ENCODE results near the gene APLNR. TPM values are rescaled to one million over a fixed set of nuclear protein-coding genes. Genes with fewer than 3 reads are reported as not detected.

Gene APLNR
- total RNA-seq, 1 donor from 2014 or later = 1.6 TPM

DNA sequence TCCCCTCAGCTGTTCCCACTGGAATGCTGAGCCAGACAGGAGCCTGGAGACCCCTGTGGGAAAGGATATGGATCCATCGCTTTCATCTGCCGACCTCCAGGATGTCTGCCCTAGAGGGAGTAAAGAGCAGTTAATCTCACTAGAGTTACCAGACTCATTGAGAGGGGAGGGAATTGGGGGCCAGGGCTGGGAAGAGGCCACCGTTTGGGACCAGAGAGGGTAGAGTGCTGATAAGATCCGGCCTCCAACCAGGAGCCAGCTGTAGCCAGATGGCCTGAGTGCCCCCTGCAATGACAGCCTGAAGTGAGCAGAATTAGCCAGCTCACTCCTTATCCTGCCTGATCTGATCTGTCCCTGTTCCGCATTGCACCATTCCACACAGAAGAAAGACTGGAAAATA, 3.7 kb upstream of the APLNR start:
- Histone ChIP-seq H3K36me3 (no peaks in the 10 kb centered on the region), H3K27ac (no peak overlapping the region), H3K79me2 (ENCODE audit: low read depth) (no peaks in the 10 kb centered on the region), H4K20me1 (ENCODE audit: low read depth) (no peaks in the 10 kb centered on the region), H2AFZ (replicated peaks) (peak overlapping the region; percentile 23), H3K9ac (no peak overlapping the region), H3K9me3 (ENCODE audit: low read depth) (no peaks in the 10 kb centered on the region), H3K4me3 (no peak overlapping the region), H3K4me2 (no peak overlapping the region), H3K4me1 (peaks cover 31% of the 10 kb centered on the region), H3K27me3 (no peaks in the 10 kb centered on the region), H3F3A (ENCODE audit: low read depth) (peaks cover 6% of the 10 kb centered on the region)
- Mint-ChIP-seq H3K27me3 (ENCODE audit: insufficient read depth, low read depth) (peaks cover 11% of the 10 kb centered on the region), H3K27ac (peak overlapping the region; percentile 78), H3K4me1 (peaks cover 49% of the 10 kb centered on the region), H3K4me3 (no peak overlapping the region), H3K36me3 (no peaks in the 10 kb centered on the region), H3K9me3 (peaks cover 5% of the 10 kb centered on the region)
- DNase-seq (ENCODE audit: low spot score) = peak; percentile 53
- TF ChIP-seq EZH2 (IDR thresholded peaks at IDR 0.05) = no peak
- TF ChIP-seq, protein P1, sequence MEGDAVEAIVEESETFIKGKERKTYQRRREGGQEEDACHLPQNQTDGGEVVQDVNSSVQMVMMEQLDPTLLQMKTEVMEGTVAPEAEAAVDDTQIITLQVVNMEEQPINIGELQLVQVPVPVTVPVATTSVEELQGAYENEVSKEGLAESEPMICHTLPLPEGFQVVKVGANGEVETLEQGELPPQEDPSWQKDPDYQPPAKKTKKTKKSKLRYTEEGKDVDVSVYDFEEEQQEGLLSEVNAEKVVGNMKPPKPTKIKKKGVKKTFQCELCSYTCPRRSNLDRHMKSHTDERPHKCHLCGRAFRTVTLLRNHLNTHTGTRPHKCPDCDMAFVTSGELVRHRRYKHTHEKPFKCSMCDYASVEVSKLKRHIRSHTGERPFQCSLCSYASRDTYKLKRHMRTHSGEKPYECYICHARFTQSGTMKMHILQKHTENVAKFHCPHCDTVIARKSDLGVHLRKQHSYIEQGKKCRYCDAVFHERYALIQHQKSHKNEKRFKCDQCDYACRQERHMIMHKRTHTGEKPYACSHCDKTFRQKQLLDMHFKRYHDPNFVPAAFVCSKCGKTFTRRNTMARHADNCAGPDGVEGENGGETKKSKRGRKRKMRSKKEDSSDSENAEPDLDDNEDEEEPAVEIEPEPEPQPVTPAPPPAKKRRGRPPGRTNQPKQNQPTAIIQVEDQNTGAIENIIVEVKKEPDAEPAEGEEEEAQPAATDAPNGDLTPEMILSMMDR (IDR thresholded peaks at IDR 0.05) = no peak
- TF ChIP-seq EZH2phosphoT487 (IDR thresholded peaks at IDR 0.05) = no peak

DNA sequence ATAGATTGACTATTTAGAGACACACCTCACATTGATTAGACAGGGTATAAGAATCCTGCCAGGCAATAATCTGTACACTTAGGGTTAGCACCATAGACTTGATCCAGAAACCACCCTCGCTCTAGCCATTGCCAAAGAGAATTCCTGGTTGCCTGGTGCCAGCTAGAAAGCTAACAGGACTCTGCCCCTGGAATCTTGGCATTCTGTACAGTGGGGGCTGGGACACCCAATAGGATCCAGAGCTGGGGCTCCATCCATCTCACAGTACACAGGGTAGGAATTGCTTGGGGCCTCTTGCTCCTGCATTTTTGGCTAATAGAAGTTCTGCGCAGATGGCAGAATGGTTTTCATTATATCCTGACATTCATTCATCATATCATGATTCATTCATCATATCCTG, 3.0 kb upstream of the APLNR start:
- H3K27me3 ChIP-seq = no peaks in the 10 kb centered on the region
- H3K4me2 ChIP-seq = no peak overlapping the region
- H3K9me3 Mint-ChIP-seq = peaks cover 5% of the 10 kb centered on the region
- no peak overlapping the region for H3K9ac ChIP-seq
- TF ChIP-seq, protein P1 (IDR thresholded peaks at IDR 0.05) = no peak
- TF ChIP-seq EZH2phosphoT487 (IDR thresholded peaks at IDR 0.05) = no peak
- no peak for TF ChIP-seq EZH2 (IDR thresholded peaks at IDR 0.05)
- DNase-seq (ENCODE audit: low spot score) = no peak
- H3K4me3 Mint-ChIP-seq = no peak overlapping the region
- H3K9me3 ChIP-seq (ENCODE audit: low read depth) = no peaks in the 10 kb centered on the region
- no peak overlapping the region for H2AFZ ChIP-seq (replicated peaks)
- H3K27ac ChIP-seq = no peak overlapping the region
- H3F3A ChIP-seq (ENCODE audit: low read depth) = peaks cover 6% of the 10 kb centered on the region
- peaks cover 12% of the 10 kb centered on the region for H3K27me3 Mint-ChIP-seq (ENCODE audit: insufficient read depth, low read depth)
- no peaks in the 10 kb centered on the region for H3K36me3 ChIP-seq
- H3K27ac Mint-ChIP-seq = no peak overlapping the region
- H3K4me1 Mint-ChIP-seq = peaks cover 57% of the 10 kb centered on the region
- H3K4me3 ChIP-seq = no peak overlapping the region
- no peaks in the 10 kb centered on the region for H3K79me2 ChIP-seq (ENCODE audit: low read depth)
- H3K36me3 Mint-ChIP-seq = no peaks in the 10 kb centered on the region
- no peaks in the 10 kb centered on the region for H4K20me1 ChIP-seq (ENCODE audit: low read depth)
- peaks cover 35% of the 10 kb centered on the region for H3K4me1 ChIP-seq

DNA sequence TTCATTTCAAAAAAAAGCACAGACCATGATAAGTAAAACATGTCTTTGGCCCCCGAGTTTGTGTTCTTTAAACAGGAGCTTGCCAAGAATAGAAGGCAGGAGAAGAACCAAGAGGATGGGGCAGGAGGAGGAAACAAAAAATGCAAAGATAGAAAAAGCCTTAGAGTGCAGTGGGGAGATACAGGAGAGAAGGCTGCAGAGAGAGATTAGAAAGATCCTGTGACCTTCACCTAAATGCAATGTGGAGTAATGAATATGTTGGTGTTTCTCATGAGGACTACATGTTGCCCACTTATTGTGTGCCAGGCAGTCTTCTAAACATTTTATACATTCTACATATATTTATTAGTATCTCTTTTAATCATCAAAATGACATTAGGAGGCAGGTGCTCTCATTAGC, 2.3 kb upstream of the APLNR start:
- Histone ChIP-seq H4K20me1 (ENCODE audit: low read depth) (no peaks in the 10 kb centered on the region), H3K36me3 (no peaks in the 10 kb centered on the region), H3K9ac (no peak overlapping the region), H3K9me3 (ENCODE audit: low read depth) (no peaks in the 10 kb centered on the region), H3K4me2 (no peak overlapping the region), H3F3A (ENCODE audit: low read depth) (peaks cover 6% of the 10 kb centered on the region), H3K79me2 (ENCODE audit: low read depth) (no peaks in the 10 kb centered on the region), H3K27me3 (no peaks in the 10 kb centered on the region), H2AFZ (replicated peaks) (no peak overlapping the region), H3K4me3 (no peak overlapping the region), H3K27ac (no peak overlapping the region), H3K4me1 (peaks cover 40% of the 10 kb centered on the region)
- peaks cover 14% of the 10 kb centered on the region for H3K27me3 Mint-ChIP-seq (ENCODE audit: insufficient read depth, low read depth)
- TF ChIP-seq, protein P1 (IDR thresholded peaks at IDR 0.05) = no peak
- TF ChIP-seq EZH2 (IDR thresholded peaks at IDR 0.05) (no peak), EZH2phosphoT487 (IDR thresholded peaks at IDR 0.05) (no peak)
- H3K9me3 Mint-ChIP-seq = peaks cover 5% of the 10 kb centered on the region
- H3K36me3 Mint-ChIP-seq = no peaks in the 10 kb centered on the region
- no peak overlapping the region for H3K27ac Mint-ChIP-seq
- DNase-seq (ENCODE audit: low spot score) = no peak
- H3K4me1 Mint-ChIP-seq = peaks cover 63% of the 10 kb centered on the region
- H3K4me3 Mint-ChIP-seq = no peak overlapping the region

Data from neural progenitor cell (in vitro differentiated cells).